ENCODE data around the gene MBD3.

DNA sequence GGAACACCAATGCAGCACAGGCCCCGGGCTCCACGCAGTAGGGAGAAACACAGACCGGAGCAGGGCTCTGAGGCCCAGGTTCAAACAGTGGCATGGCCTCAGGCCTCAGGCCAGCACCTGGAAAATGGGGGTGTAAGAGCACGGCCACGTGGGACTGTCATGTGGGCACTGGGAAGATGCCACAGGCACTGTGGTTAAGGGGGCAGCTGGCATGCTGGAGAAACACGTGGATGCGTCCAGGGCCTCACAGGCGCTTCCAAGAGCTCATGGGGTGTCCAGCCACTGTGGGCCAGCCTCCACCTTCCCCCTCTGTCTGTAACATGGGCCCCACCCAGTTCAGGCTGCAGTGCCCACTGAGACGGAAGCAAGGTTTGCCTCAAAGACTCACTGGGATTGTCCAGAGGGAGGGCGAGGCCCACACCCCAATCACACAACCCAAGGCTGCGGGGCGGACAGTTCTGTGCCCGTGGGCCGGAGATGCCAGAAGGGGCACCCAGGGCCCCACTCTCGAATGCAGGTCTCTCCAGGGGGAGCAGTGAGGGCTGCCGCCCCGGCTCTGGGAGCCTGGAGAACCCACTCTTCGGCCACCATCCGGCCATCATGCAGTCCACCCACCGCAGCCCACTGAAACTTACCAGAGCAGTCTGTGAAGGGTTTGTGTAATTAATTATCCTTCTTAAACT, 6.3 kb upstream of the MBD3 start:
- TF ChIP-seq, protein P1, sequence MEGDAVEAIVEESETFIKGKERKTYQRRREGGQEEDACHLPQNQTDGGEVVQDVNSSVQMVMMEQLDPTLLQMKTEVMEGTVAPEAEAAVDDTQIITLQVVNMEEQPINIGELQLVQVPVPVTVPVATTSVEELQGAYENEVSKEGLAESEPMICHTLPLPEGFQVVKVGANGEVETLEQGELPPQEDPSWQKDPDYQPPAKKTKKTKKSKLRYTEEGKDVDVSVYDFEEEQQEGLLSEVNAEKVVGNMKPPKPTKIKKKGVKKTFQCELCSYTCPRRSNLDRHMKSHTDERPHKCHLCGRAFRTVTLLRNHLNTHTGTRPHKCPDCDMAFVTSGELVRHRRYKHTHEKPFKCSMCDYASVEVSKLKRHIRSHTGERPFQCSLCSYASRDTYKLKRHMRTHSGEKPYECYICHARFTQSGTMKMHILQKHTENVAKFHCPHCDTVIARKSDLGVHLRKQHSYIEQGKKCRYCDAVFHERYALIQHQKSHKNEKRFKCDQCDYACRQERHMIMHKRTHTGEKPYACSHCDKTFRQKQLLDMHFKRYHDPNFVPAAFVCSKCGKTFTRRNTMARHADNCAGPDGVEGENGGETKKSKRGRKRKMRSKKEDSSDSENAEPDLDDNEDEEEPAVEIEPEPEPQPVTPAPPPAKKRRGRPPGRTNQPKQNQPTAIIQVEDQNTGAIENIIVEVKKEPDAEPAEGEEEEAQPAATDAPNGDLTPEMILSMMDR (conservative IDR thresholded peaks at IDR 0.05 in 1 of 2, IDR thresholded peaks at IDR 0.05 in 1 of 2; ENCODE audit: low read depth in 1 of 2, low read length in 2 of 2) = no peak
- no peak for TF ChIP-seq EZH2 (IDR thresholded peaks at IDR 0.05; ENCODE audit: low read length, missing control alignments)

Measured in fibroblast of lung (primary cell).